ENCODE measurements around the gene PPT2. TPM values are rescaled to one million over a fixed set of nuclear protein-coding genes. Genes with fewer than 3 reads are reported as not detected.

The PPT2 gene
- total RNA-seq, 1 experiment from 2014 or later = 38.2 TPM

DNA sequence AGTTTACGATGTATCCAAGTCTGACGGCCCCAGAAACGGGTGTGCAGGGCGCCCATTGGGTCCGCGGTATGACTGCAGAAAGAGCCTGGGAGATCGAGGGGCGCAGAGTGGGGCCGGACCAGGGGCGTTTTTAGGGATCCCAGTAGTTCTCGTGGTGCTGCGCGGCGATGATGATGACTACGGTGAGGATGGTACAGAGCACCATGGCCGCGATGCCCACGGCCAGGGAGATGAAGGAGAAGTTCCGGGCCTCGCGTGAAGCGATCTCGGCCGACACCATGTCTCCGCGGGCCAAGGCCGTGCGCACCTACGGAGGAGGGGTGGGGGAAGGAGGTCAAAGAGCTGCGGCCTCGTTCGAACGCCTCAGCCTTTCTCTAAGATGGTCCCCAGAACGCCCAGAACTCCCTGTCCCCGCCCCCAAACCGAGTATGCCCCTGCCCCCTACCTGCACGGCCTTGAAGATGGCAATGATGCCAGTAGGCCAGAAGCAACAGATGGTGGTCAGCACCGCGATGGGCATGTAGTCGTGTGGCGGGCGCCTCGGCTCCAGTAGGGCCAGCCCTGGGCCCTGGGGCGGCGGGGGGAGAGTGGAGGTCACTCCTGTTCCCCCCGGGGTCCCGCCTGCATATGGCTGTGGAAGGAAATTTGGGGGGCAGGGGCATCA is 4.7 kb upstream of the PPT2 start:
- H3K4me1 ChIP-seq (replicated peaks; ENCODE audit: insufficient read depth) = peaks cover 32% of the 10 kb centered on the region
- ChIA-PET CTCF (no interaction called here), POLR2A (ENCODE audit: unreplicated experiment) (no interaction called here)
- H3K4me3 ChIP-seq = no peak overlapping the region
- peaks cover 13% of the 10 kb centered on the region for H3K79me2 ChIP-seq (ENCODE audit: low read depth)
- H3K9me3 ChIP-seq (ENCODE audit: insufficient read depth, low read depth) = no peaks in the 10 kb centered on the region
- no peaks in the 10 kb centered on the region for H4K20me1 ChIP-seq (ENCODE audit: insufficient read depth)
- no TSS peak for BruUV-seq (replicated peaks)
- H3K27me3 ChIP-seq (ENCODE audit: insufficient read depth, low read depth) = no peaks in the 10 kb centered on the region
- TF ChIP-seq, protein P1, sequence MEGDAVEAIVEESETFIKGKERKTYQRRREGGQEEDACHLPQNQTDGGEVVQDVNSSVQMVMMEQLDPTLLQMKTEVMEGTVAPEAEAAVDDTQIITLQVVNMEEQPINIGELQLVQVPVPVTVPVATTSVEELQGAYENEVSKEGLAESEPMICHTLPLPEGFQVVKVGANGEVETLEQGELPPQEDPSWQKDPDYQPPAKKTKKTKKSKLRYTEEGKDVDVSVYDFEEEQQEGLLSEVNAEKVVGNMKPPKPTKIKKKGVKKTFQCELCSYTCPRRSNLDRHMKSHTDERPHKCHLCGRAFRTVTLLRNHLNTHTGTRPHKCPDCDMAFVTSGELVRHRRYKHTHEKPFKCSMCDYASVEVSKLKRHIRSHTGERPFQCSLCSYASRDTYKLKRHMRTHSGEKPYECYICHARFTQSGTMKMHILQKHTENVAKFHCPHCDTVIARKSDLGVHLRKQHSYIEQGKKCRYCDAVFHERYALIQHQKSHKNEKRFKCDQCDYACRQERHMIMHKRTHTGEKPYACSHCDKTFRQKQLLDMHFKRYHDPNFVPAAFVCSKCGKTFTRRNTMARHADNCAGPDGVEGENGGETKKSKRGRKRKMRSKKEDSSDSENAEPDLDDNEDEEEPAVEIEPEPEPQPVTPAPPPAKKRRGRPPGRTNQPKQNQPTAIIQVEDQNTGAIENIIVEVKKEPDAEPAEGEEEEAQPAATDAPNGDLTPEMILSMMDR (conservative IDR thresholded peaks at IDR 0.05) = no peak
- TF ChIP-seq EZH2 (IDR thresholded peaks at IDR 0.05; ENCODE audit: low read depth) = no peak
- H3K27ac ChIP-seq = no peak overlapping the region
- no peak overlapping the region for H3K4me2 ChIP-seq
- no peaks in the 10 kb centered on the region for H3K9me2 ChIP-seq (ENCODE audit: insufficient read depth)
- peaks cover 36% of the 10 kb centered on the region; the same call in 1 of the 2 replicates for H3F3A ChIP-seq (ENCODE audit: insufficient read depth, low read depth)
- H2AFZ ChIP-seq = no peak overlapping the region
- H3K36me3 ChIP-seq (ENCODE audit: low read depth) = no peaks in the 10 kb centered on the region
- DNase-seq = no peak
- intact Hi-C loops (cut with micrococcal nuclease; ENCODE audit: unreplicated experiment) = no loop called here

DNA sequence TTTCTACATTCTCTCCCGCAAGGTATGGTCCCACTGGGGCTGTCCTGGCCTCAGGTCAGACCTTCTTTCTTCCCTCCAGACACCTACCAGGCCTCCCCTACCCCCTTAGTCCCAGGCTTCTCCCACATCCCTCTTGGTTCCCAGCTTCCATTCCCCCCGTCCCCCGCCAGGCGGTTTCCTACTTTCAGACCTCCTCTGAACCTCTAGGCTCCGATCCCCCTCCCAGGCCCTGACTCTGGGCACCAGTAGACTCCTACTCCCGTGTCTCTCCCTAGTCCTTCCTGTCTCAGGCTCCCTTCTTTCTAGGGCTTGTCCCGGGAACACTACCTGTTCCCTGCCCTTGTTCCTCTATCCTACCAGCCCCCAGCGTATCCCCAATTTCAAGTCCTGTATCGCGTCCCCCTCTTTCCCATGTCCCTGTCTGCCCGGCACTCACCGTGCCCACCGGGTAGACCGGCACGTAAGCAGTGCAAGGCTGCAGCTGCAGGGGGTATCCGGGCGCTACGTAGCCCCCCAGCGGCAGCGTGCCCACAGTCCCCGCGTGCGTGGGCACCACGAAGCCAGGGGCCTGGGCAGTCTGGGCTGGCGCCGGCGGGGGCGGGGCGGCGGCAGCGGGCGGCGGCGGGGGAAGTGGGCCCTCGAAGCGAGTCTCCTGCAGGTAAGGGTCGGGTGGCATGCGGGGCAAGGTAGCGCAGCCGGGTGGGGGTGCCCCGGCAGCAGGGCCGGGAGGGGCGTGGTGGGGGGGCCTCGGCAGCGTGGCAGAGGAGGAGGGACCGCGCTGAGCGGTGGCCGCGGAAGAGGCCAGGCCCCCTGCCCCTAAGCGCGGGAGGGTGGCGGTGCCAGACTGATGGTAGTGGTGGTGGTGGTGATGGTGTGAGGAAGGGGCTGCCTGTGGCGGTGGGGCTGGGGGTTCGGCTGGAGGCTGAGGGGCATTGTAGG is 3.7 kb upstream of the PPT2 start:
- BruUV-seq (replicated peaks) = no TSS peak

More for the DNA sequence above, 3.7 kb upstream of the PPT2 start:
- peaks cover 28% of the 10 kb centered on the region for H3K4me1 ChIP-seq (replicated peaks; ENCODE audit: insufficient read depth)
- H3K27ac ChIP-seq = no peak overlapping the region
- H3K4me2 ChIP-seq = no peak overlapping the region
- H4K20me1 ChIP-seq (ENCODE audit: insufficient read depth) = 0 out of 2 replicates have a peak, but pooled peaks cover 2% of the 10 kb centered on the region
- ChIA-PET CTCF (interaction anchor here (1.0 kb wide), 1 partner anchor 19 kb away, joined by 5 read pairs; no protein-coding TSS in a partner anchor), POLR2A (ENCODE audit: unreplicated experiment) (no interaction called here)
- H3K27me3 ChIP-seq (ENCODE audit: insufficient read depth, low read depth) = no peaks in the 10 kb centered on the region
- H3F3A ChIP-seq (ENCODE audit: insufficient read depth, low read depth) = peaks cover 33% of the 10 kb centered on the region; the same call in 1 of the 2 replicates
- intact Hi-C loops (cut with micrococcal nuclease; ENCODE audit: unreplicated experiment) = no loop called here
- no peak for DNase-seq
- H3K9me3 ChIP-seq (ENCODE audit: insufficient read depth, low read depth) = no peaks in the 10 kb centered on the region
- no peaks in the 10 kb centered on the region for H3K36me3 ChIP-seq (ENCODE audit: low read depth)
- no peak overlapping the region for H2AFZ ChIP-seq
- no peak overlapping the region for H3K4me3 ChIP-seq
- H3K79me2 ChIP-seq (ENCODE audit: low read depth) = peaks cover 22% of the 10 kb centered on the region
- no peak for TF ChIP-seq EZH2 (IDR thresholded peaks at IDR 0.05; ENCODE audit: low read depth)
- TF ChIP-seq, protein P1 (conservative IDR thresholded peaks at IDR 0.05) = no peak
- H3K9me2 ChIP-seq (ENCODE audit: insufficient read depth) = no peaks in the 10 kb centered on the region

Measured in PC-9 (cell line).